GM03348 (cell line): ENCODE measurements around the gene RGS19.

Experiments used
- DNase-seq: peaks from one replicate; pipeline ENCODE4 v3.0.0; 2012; ENCODE audit warnings: low spot score

RGS19 gene

GRCh38 chr20:64077541-64077875, 1.8 kb downstream of the RGS19 start:
- no peak for DNase-seq

DNA sequence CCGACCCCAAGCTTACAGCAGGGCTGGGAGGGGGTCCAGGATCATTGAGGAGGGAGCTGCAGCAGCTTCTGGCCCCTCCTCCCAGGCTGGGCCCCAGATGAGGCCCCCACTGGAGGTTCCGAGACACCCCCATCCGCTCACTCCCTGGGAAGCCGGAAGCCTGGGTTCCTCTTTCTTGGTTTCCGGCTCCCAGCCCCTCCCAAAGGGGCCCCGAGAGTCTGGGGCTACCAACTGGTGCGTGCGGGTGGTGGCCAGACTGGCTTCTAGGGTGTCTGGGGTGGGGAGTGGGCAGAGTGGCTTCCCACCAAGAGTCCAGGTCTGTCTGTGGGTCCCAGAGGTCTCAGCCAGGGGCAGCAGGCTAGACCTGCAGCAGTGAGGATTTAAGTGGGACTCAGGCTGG, 2.2 kb downstream of the RGS19 start:
- no peak for DNase-seq

- no peak for DNase-seq
Observed at GRCh38 chr20:64076061-64076997, 3.0 kb downstream of the RGS19 start.

GRCh38 chr20:64075556-64075955, 3.8 kb downstream of the RGS19 start:
- DNase-seq: no peak

DNA sequence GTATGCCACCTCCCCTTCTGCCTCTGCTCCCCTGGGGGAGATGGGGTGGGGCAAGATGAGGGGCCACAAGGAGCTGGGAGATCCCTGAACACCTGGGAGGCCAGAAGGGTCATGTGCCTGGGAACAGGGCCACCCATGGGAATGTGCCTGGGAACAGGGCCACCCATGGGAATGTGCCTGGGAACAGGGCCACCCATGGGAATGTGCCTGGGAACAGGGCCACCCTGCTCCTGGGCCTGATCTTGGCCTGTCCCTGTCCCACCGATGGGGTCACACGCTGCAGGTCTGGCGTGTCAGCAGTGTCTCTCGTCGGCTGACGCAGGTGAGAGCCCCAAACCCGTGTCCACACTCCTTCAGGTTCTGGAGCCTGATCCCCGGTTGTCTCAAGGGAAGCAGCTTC, 4.4 kb downstream of the RGS19 start:
- DNase-seq: no peak

DNA sequence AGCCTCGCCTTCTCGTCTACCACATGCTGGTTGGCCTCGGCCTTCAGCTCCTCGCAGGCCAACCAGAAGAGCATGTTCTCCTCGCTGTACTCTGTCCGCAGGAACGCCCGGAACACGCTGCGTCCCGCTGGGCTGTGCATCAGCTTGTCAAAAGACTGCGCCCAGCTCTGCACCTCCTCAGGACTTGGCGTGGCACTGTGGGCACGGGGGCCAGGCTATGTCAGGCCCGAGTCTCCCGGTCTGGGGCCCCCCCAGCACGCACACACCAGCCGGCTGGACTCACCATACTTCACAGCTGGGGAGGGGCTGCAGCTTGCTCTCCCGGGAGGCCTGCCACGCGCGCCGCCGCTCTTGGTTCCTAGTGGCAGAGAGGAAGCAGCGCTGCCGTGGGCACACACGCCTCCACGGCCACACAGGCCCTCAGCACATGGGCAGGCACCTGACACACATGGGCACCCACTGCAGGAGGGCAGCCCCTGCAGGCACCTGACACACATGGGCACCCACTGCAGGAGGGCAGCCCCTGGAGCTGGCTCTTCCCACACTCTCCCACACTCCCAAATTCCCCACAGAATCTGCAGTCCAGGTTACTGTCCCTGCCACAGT, 5.0 kb downstream of the RGS19 start:
- DNase-seq: no peak

GRCh38 chr20:64073476-64074183, 5.7 kb downstream of the RGS19 start:
- DNase-seq: no peak

DNA sequence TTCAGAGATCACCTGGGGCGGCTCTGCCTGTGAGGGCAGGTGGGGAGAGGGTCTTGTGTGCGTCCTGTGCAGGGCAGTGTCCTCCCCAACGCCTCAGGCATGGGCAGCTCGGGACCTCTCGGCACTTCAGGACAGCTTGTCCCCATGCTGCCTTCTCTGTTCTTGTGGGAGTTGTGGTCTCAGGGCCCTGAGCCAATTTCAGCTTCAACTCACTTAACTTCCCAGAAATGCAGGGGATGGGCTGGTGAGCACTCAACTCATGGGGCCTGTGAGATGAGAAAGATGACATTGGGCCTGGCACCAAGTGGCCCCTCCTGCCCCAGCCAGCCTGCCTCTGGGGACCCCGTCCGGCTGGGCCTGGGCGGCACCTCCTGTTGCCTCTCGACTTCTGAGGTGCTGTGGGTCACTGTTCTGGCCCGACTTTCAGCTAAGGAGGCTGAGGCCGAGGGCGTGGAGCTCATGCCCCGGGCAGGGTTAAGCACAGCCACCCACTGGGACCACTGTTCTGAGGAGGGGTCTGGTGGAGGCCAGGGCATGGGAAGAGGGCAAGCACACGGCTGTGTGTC, 6.7 kb downstream of the RGS19 start:
- DNase-seq: no peak

- DNase-seq: no peak
Observed at GRCh38 chr20:64071341-64072332, 7.7 kb downstream of the RGS19 start.

DNA sequence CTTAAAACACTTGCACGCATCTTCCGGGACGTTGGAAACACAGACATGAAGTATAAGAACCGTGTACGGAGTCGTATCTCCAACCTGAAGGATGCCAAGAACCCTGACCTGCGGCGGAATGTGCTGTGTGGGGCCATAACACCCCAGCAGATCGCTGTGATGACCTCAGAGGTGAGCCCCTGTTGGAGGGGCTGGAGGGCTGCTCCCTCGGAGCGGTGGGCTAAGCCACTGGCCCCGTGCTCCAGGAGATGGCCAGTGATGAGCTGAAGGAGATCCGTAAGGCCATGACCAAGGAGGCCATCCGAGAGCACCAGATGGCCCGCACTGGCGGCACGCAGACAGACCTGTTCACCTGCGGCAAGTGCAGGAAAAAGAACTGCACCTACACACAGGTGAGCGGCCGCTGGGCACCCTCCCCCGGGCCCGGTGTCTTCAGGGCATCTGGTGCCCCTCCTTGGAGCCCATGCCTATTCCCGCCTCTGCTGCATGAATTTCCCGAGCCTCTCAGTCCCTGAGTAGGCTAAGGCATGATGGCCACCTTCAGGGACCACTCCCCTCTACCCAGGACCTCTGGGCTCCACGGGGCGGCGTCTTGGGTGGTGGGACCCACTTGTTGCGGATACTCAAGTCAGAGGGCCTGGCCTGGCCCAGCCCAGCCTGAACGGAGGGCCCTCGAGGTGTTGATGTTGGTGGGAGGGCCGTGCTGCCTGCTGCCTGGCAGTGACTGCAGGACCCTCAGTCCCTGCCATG, 8.9 kb downstream of the RGS19 start:
- DNase-seq: no peak

- DNase-seq: peak; percentile 63
Observed at GRCh38 chr20:64069614-64070243, 9.6 kb downstream of the RGS19 start.

DNA sequence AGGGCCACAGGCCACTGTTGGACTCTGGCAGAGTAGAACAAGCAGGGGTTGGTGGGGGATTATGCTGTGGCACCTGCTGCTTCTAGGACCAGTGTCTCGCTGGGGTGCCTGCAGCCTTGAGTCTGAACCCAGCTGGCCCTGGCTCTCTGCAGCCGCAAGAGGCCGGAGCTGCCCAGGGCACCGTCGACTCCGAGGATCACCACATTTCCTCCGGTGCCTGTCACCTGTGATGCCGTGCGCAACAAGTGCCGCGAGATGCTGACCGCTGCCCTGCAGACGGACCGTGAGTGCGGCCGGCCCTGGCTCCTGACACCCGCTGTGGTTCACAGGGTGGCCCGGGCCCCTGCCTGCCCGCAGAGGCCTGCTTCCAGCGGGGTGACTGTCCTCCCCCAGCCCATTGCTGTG, 10.1 kb downstream of the RGS19 start:
- no peak for DNase-seq

- DNase-seq: no peak
Observed at GRCh38 chr20:64068386-64069208, 10.7 kb downstream of the RGS19 start.

GRCh38 chr20:64067733-64068307, 11.5 kb downstream of the RGS19 start:
- DNase-seq: no peak

GRCh38 chr20:64067005-64067632, 12.2 kb downstream of the RGS19 start:
- no peak for DNase-seq

- peak; percentile 69 for DNase-seq
Observed at GRCh38 chr20:64065974-64066343, 13.4 kb downstream of the RGS19 start.

GRCh38 chr20:64065062-64065973, 14.0 kb downstream of the RGS19 start:
- no peak for DNase-seq
